ENCODE results near the gene RHBDD2. TPM values are rescaled to one million over a fixed set of nuclear protein-coding genes. Genes with fewer than 3 reads are reported as not detected.

The RHBDD2 gene
- total and polyA plus RNA-seq, 9 of the 15 experiments (the other 6 are each of a cell fraction or from before 2014, with no cell fraction given): 3.3 to 36.7 (median 17.9) TPM

GRCh38 chr7:75906991-75907667 lies 28.3 kb downstream of the RHBDD2 start:
- no TSS peak for BruUV-seq (replicated peaks)
- H3K9me1 ChIP-seq (ENCODE audit: control insufficient read depth, insufficient read depth, low read length): no peaks in the 10 kb centered on the region
- intact Hi-C loops (cut with micrococcal nuclease) (no loop called here), in situ Hi-C loops (cut with MboI) (no loop called here)
- H3K4me1 ChIP-seq (replicated peaks in 1 of 2; ENCODE audit: control insufficient read depth in 2 of 2, insufficient read depth in 2 of 2, low read length in 2 of 2): peaks cover 2 to 4% of the 10 kb centered on the region in 2 experiments; a peak in 2 of 5 replicates
- WGBS (ENCODE audit: insufficient coverage, low coverage, missing lambda C conversion rate): 30% methylated on average over 9 of the region's 10 CpGs
- no peak overlapping the region for H3K27ac ChIP-seq (ENCODE audit: extremely low read depth, low read depth, low read length)
- ATAC-seq: peak; percentile 86
- FAIRE-seq: peak; percentile 90
- no peaks in the 10 kb centered on the region for H3K36me3 ChIP-seq (ENCODE audit: control insufficient read depth, insufficient read depth, low read length)
- peak in 2 of 4 experiments; percentile 56 to 69 for DNase-seq (ENCODE audit: extremely low read depth in 1 of 4, low spot score in 3 of 4)
- H3K27me3 ChIP-seq (ENCODE audit: control insufficient read depth in 2 of 2, insufficient read depth in 2 of 2, low read length in 2 of 2): peaks cover 0 to 5% of the 10 kb centered on the region in 2 experiments; a peak in 1 of 5 replicates
- H3K9ac ChIP-seq (ENCODE audit: insufficient read depth in 1 of 2, low read depth in 2 of 2, low read length in 2 of 2): no peak overlapping the region; a peak in 1 of 4 replicates
- H3K9me3 ChIP-seq (replicated peaks; ENCODE audit: control insufficient read depth, insufficient read depth, low read depth, low read length): no peaks in the 10 kb centered on the region
- no peaks in the 10 kb centered on the region for H3K79me2 ChIP-seq (ENCODE audit: control insufficient read depth, insufficient read depth, low read length)
- ChIA-PET POLR2A (no interaction called here), CTCF (ENCODE audit: low intra/inter-chr PET ratio) (interaction anchor here (0.7 kb wide), 1 partner anchor 87 kb away, joined by 3 read pairs; the partner anchor contains the start of gene TMEM120A)
- H3K4me3 ChIP-seq: no peak overlapping the region
- no peaks in the 10 kb centered on the region for H4K20me1 ChIP-seq (replicated peaks; ENCODE audit: control insufficient read depth, insufficient read depth, low read length)
- H2AFZ ChIP-seq (ENCODE audit: low read depth, low read length): 0 out of 2 replicates have a peak overlapping the region, but pooled peaks have one; percentile 30
- no peak overlapping the region for H3K4me2 ChIP-seq (ENCODE audit: insufficient read depth, low read length)
- TF ChIP-seq, protein P1, sequence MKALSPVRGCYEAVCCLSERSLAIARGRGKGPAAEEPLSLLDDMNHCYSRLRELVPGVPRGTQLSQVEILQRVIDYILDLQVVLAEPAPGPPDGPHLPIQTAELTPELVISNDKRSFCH (CRISPR knock-in tag; IDR thresholded peaks at IDR 0.05): no peak
- TF ChIP-seq, protein P1 (tag; IDR thresholded peaks at IDR 0.05): peak; percentile 95
- TF ChIP-seq MEF2D (tag; conservative IDR thresholded peaks at IDR 0.05; ENCODE audit: low read depth) (peak; percentile 62; the same call in 1 of the 2 replicates), ARID1B (IDR thresholded peaks at IDR 0.05) (peak; percentile 72), SRSF3 (IDR thresholded peaks at IDR 0.05; ENCODE audit: insufficient read depth, low read length) (no peak), GABPA (tag; conservative IDR thresholded peaks at IDR 0.05; ENCODE audit: low read depth) (peak; percentile 25; the same call in 1 of the 2 replicates), SAFB (IDR thresholded peaks at IDR 0.05; ENCODE audit: borderline replicate concordance, low read depth, low read length) (no peak), POLR2AphosphoS5 (IDR thresholded peaks at IDR 0.05; ENCODE audit: control insufficient read depth, insufficient read depth, low read depth, low read length) (no peak), ZNF79 (CRISPR knock-in tag; IDR thresholded peaks at IDR 0.05; ENCODE audit: low read depth) (no peak), ETV5 (CRISPR knock-in tag; IDR thresholded peaks at IDR 0.05; ENCODE audit: low read depth) (0 out of 2 replicates have a peak, but pooled peaks have one; percentile 22), POU5F1 (IDR thresholded peaks at IDR 0.05; ENCODE audit: borderline replicate concordance, low read depth, low read length, partially characterized antibody) (no peak), ZNF449 (CRISPR knock-in tag; IDR thresholded peaks at IDR 0.05) (no peak), KDM5B (IDR thresholded peaks at IDR 0.05; ENCODE audit: insufficient replicate concordance, low read depth, low read length) (no peak), CREB5 (CRISPR knock-in tag; IDR thresholded peaks at IDR 0.05) (no peak), BHLHE40 (IDR thresholded peaks at IDR 0.05; ENCODE audit: low read length) (peak; percentile 6; the same call in 1 of the 2 replicates), CBFA2T2 (conservative IDR thresholded peaks at IDR 0.05) (no peak), HCFC1 (IDR thresholded peaks at IDR 0.05; ENCODE audit: low read depth, low read length) (peak; percentile 7; the same call in 1 of the 2 replicates), ZNF384 (IDR thresholded peaks at IDR 0.05; ENCODE audit: low read depth, low read length) (peak; percentile 78), C11orf30 (IDR thresholded peaks at IDR 0.05; ENCODE audit: low read depth) (peak; percentile 85)

Data from K562 (cell line).